ENCODE measurements around the gene CDCA8.
A peak's percentile ranks its signal among the peaks of the same experiment; 100 is the strongest.
"Not testable (repeated sequence)": the region's sequence is repeated elsewhere in the genome, so short reads cannot be mapped to it uniquely, and the experiment has no call there.

Gene CDCA8

GRCh38 chr1:37672136-37672870 is 20.0 kb upstream of the CDCA8 start:
- H3K4me3 ChIP-seq (ENCODE audit: low read depth, low read length): no peak overlapping the region

- no peak overlapping the region for H3K4me3 ChIP-seq (ENCODE audit: low read depth, low read length)
These were observed 18.4 kb upstream of the CDCA8 start for GRCh38 chr1:37673920-37674319.

GRCh38 chr1:37676281-37677142 is 15.8 kb upstream of the CDCA8 start:
- H3K4me3 ChIP-seq (ENCODE audit: low read depth, low read length): no peak overlapping the region

GRCh38 chr1:37677143-37677439 is 15.2 kb upstream of the CDCA8 start:
- no peak overlapping the region for H3K4me3 ChIP-seq (ENCODE audit: low read depth, low read length)

- H3K4me3 ChIP-seq (ENCODE audit: low read depth, low read length): no peak overlapping the region
These were observed 14.5 kb upstream of the CDCA8 start for GRCh38 chr1:37677808-37678207.

GRCh38 chr1:37680933-37681332 is 11.4 kb upstream of the CDCA8 start:
- H3K4me3 ChIP-seq (ENCODE audit: low read depth, low read length): no peak overlapping the region

GRCh38 chr1:37682334-37682987 is 9.9 kb upstream of the CDCA8 start:
- H3K4me3 ChIP-seq (ENCODE audit: low read depth, low read length): no peak overlapping the region

- not testable (repeated sequence) for H3K4me3 ChIP-seq (ENCODE audit: low read depth, low read length)
These were observed 8.1 kb upstream of the CDCA8 start for GRCh38 chr1:37684182-37684581.

- H3K4me3 ChIP-seq (ENCODE audit: low read depth, low read length): no peak overlapping the region
These were observed 6.6 kb upstream of the CDCA8 start for GRCh38 chr1:37685722-37686121.

- H3K4me3 ChIP-seq (ENCODE audit: low read depth, low read length): not testable (repeated sequence)
These were observed 4.6 kb upstream of the CDCA8 start for GRCh38 chr1:37687764-37688163.

- no peak overlapping the region for H3K4me3 ChIP-seq (ENCODE audit: low read depth, low read length)
These were observed 3.4 kb upstream of the CDCA8 start for GRCh38 chr1:37688926-37689325.

- H3K4me3 ChIP-seq (ENCODE audit: low read depth, low read length): peak overlapping the region; percentile 64
These were observed 729 bp upstream of the CDCA8 start for GRCh38 chr1:37691497-37692077.

- H3K4me3 ChIP-seq (ENCODE audit: low read depth, low read length): peak overlapping the region; percentile 89
These were observed 489 bp downstream of the CDCA8 start for GRCh38 chr1:37692834-37693175.

GRCh38 chr1:37697090-37697489 is 4.8 kb downstream of the CDCA8 start:
- no peak overlapping the region for H3K4me3 ChIP-seq (ENCODE audit: low read depth, low read length)

- no peak overlapping the region for H3K4me3 ChIP-seq (ENCODE audit: low read depth, low read length)
These were observed 5.4 kb downstream of the CDCA8 start for GRCh38 chr1:37697737-37698136.

GRCh38 chr1:37699147-37699546 is 6.8 kb downstream of the CDCA8 start:
- H3K4me3 ChIP-seq (ENCODE audit: low read depth, low read length): no peak overlapping the region

- H3K4me3 ChIP-seq (ENCODE audit: low read depth, low read length): no peak overlapping the region
These were observed 8.7 kb downstream of the CDCA8 start for GRCh38 chr1:37701051-37701450.

- H3K4me3 ChIP-seq (ENCODE audit: low read depth, low read length): no peak overlapping the region
These were observed 10.7 kb downstream of the CDCA8 start for GRCh38 chr1:37703061-37703460.

GRCh38 chr1:37704966-37705365 is 12.7 kb downstream of the CDCA8 start:
- H3K4me3 ChIP-seq (ENCODE audit: low read depth, low read length): no peak overlapping the region

- no peak overlapping the region for H3K4me3 ChIP-seq (ENCODE audit: low read depth, low read length)
These were observed 13.1 kb downstream of the CDCA8 start for GRCh38 chr1:37705399-37705798.

- H3K4me3 ChIP-seq (ENCODE audit: low read depth, low read length): no peak overlapping the region
These were observed 16.2 kb downstream of the CDCA8 start for GRCh38 chr1:37708471-37708870.

GRCh38 chr1:37714226-37714625 is 21.9 kb downstream of the CDCA8 start:
- no peak overlapping the region for H3K4me3 ChIP-seq (ENCODE audit: low read depth, low read length)

Measured in iPS-11a (cell line).